Measurements from ENCODE around the gene TSSK2. TPM values are rescaled to one million over a fixed set of nuclear protein-coding genes. Genes with fewer than 3 reads are reported as not detected.

Gene TSSK2
- total and polyA plus RNA-seq, 2 experiments from 2014 or later: not detected

- Histone ChIP-seq H3K9me3 (ENCODE audit: low read depth) (no peaks in the 10 kb centered on the region), H3K4me3 (no peak overlapping the region), H3K4me1 (ENCODE audit: insufficient read depth) (no peaks in the 10 kb centered on the region), H3K79me2 (no peaks in the 10 kb centered on the region), H3K4me2 (no peak overlapping the region), H3K36me3 (replicated peaks; ENCODE audit: insufficient read depth, low read depth) (no peaks in the 10 kb centered on the region), H4K20me1 (ENCODE audit: insufficient read depth, poor library complexity, severe bottlenecking) (no peaks in the 10 kb centered on the region), H3K9me2 (replicated peaks; ENCODE audit: insufficient read depth) (no peaks in the 10 kb centered on the region), H3K27ac (no peak overlapping the region), H2AFZ (no peak overlapping the region), H3K27me3 (peaks cover 33% of the 10 kb centered on the region)
- TF ChIP-seq CTCF (IDR thresholded peaks at IDR 0.05; ENCODE audit: poor library complexity): no peak
- TF ChIP-seq EZH2 (IDR thresholded peaks at IDR 0.05; ENCODE audit: borderline replicate concordance): no peak
- WGBS (ENCODE audit: low lambda C conversion rate, missing lambda C conversion rate): 91% methylated on average over 6 of the region's 6 CpGs
- no peak for DNase-seq (ENCODE audit: low spot score)
These were observed 33.3 kb downstream of the TSSK2 start for GRCh38 chr22:19164425-19164824.

GRCh38 chr22:19166421-19166820, 35.3 kb downstream of the TSSK2 start:
- 86% methylated on average over 8 of the region's 8 CpGs for WGBS (ENCODE audit: low lambda C conversion rate, missing lambda C conversion rate)
- Histone ChIP-seq H3K4me2 (no peak overlapping the region), H3K9me2 (replicated peaks; ENCODE audit: insufficient read depth) (no peaks in the 10 kb centered on the region), H3K4me1 (ENCODE audit: insufficient read depth) (peaks cover 7% of the 10 kb centered on the region), H3K36me3 (replicated peaks; ENCODE audit: insufficient read depth, low read depth) (no peaks in the 10 kb centered on the region), H3K27me3 (peaks cover 39% of the 10 kb centered on the region), H4K20me1 (ENCODE audit: insufficient read depth, poor library complexity, severe bottlenecking) (no peaks in the 10 kb centered on the region), H3K9me3 (ENCODE audit: low read depth) (no peaks in the 10 kb centered on the region), H3K4me3 (no peak overlapping the region), H3K79me2 (peaks cover 5% of the 10 kb centered on the region), H2AFZ (no peak overlapping the region), H3K27ac (no peak overlapping the region)
- TF ChIP-seq CTCF (IDR thresholded peaks at IDR 0.05; ENCODE audit: poor library complexity) (no peak), EZH2 (IDR thresholded peaks at IDR 0.05; ENCODE audit: borderline replicate concordance) (no peak), EZH2phosphoT487 (IDR thresholded peaks at IDR 0.05; ENCODE audit: low read depth, severe bottlenecking, unreplicated experiment) (no peak)
- no peak for DNase-seq (ENCODE audit: low spot score)

GRCh38 chr22:19167106-19167869, 36.2 kb downstream of the TSSK2 start:
- no peak for TF ChIP-seq EZH2phosphoT487 (IDR thresholded peaks at IDR 0.05; ENCODE audit: low read depth, severe bottlenecking, unreplicated experiment)
- TF ChIP-seq CTCF (IDR thresholded peaks at IDR 0.05; ENCODE audit: poor library complexity): no peak
- no peak for TF ChIP-seq EZH2 (IDR thresholded peaks at IDR 0.05; ENCODE audit: borderline replicate concordance)
- H3K9me2 ChIP-seq (replicated peaks; ENCODE audit: insufficient read depth): no peaks in the 10 kb centered on the region
- peaks cover 12% of the 10 kb centered on the region for H3K79me2 ChIP-seq
- peaks cover 8% of the 10 kb centered on the region for H3K4me1 ChIP-seq (ENCODE audit: insufficient read depth)
- H3K27me3 ChIP-seq: peaks cover 39% of the 10 kb centered on the region
- WGBS (ENCODE audit: low lambda C conversion rate, missing lambda C conversion rate): 78% methylated on average over 13 of the region's 13 CpGs
- no peaks in the 10 kb centered on the region for H4K20me1 ChIP-seq (ENCODE audit: insufficient read depth, poor library complexity, severe bottlenecking)
- H3K4me3 ChIP-seq: no peak overlapping the region
- no peak overlapping the region for H2AFZ ChIP-seq
- no peak overlapping the region for H3K27ac ChIP-seq
- no peak for DNase-seq (ENCODE audit: low spot score)
- no peaks in the 10 kb centered on the region for H3K36me3 ChIP-seq (replicated peaks; ENCODE audit: insufficient read depth, low read depth)
- no peak overlapping the region for H3K4me2 ChIP-seq
- no peaks in the 10 kb centered on the region for H3K9me3 ChIP-seq (ENCODE audit: low read depth)

Measured in hepatocyte (in vitro differentiated cells).